ENCODE measurements around the gene NAA25. TPM values are rescaled to one million over a fixed set of nuclear protein-coding genes. Genes with fewer than 3 reads are reported as not detected.

Gene NAA25
- total and polyA plus RNA-seq, 5 donors from 2014 or later: 8.0 to 27.9 (median 14.8) TPM

- H3K27ac Mint-ChIP-seq: no peak overlapping the region
- Histone ChIP-seq H3K36me3 (ENCODE audit: control insufficient read depth, insufficient read depth, low read length) (peaks cover 73% of the 10 kb centered on the region), H3K27ac (ENCODE audit: insufficient read depth, low read length, poor library complexity, severe bottlenecking) (no peak overlapping the region), H3K4me1 (ENCODE audit: control insufficient read depth, insufficient read depth, low read length, poor library complexity, severe bottlenecking) (no peaks in the 10 kb centered on the region), H3K4me3 (ENCODE audit: low read depth, low read length) (no peak overlapping the region), H3K9me3 (ENCODE audit: control insufficient read depth in 2 of 2, low read length in 2 of 2) (no peaks in the 10 kb centered on the region), H3K27me3 (ENCODE audit: control insufficient read depth, insufficient read depth, low read length) (no peaks in the 10 kb centered on the region)
- peaks cover 2 to 23% (median 5%) of the 10 kb centered on the region in 4 donors for H3K4me1 Mint-ChIP-seq
- no peaks in the 10 kb centered on the region for H3K27me3 Mint-ChIP-seq
- H3K4me3 Mint-ChIP-seq: no peak overlapping the region
- no peak for ATAC-seq (ENCODE audit: low read depth in 2 of 2)
- no peaks in the 10 kb centered on the region for H3K9me3 Mint-ChIP-seq
- DNase-seq: no peak
- peaks cover 50% of the 10 kb centered on the region for H3K36me3 Mint-ChIP-seq
Measured at GRCh38 chr12:112035219-112035785, 73.3 kb downstream of the NAA25 start.

- H3K9me3 Mint-ChIP-seq: no peaks in the 10 kb centered on the region
- H3K36me3 ChIP-seq (ENCODE audit: control insufficient read depth, insufficient read depth, low read length): peaks cover 63% of the 10 kb centered on the region
Measured at GRCh38 chr12:112032292-112032691, 76.3 kb downstream of the NAA25 start.

GRCh38 chr12:112031472-112031871, 77.1 kb downstream of the NAA25 start:
- Mint-ChIP-seq H3K9me3 (no peaks in the 10 kb centered on the region), H3K4me3 (no peak overlapping the region), H3K27ac (peak overlapping the region in 2 of 3 donors; percentile 53 to 76), H3K4me1 (peaks cover 4 to 27% (median 11%) of the 10 kb centered on the region in 4 donors), H3K36me3 (peaks cover 36% of the 10 kb centered on the region), H3K27me3 (no peaks in the 10 kb centered on the region)
- Histone ChIP-seq H3K4me3 (ENCODE audit: low read depth, low read length) (no peak overlapping the region), H3K4me1 (ENCODE audit: control insufficient read depth, insufficient read depth, low read length, poor library complexity, severe bottlenecking) (no peaks in the 10 kb centered on the region), H3K9me3 (ENCODE audit: control insufficient read depth in 2 of 2, low read length in 2 of 2) (no peaks in the 10 kb centered on the region), H3K27me3 (ENCODE audit: control insufficient read depth, insufficient read depth, low read length) (no peaks in the 10 kb centered on the region), H3K36me3 (ENCODE audit: control insufficient read depth, insufficient read depth, low read length) (peaks cover 58% of the 10 kb centered on the region), H3K27ac (ENCODE audit: insufficient read depth, low read length, poor library complexity, severe bottlenecking) (no peak overlapping the region)
- ATAC-seq (ENCODE audit: low read depth in 2 of 2): no peak
- no peak for DNase-seq

More at GRCh38 chr12:112032292-112032691, 76.3 kb downstream of the NAA25 start:
- Mint-ChIP-seq H3K36me3 (peaks cover 37% of the 10 kb centered on the region), H3K27me3 (no peaks in the 10 kb centered on the region), H3K4me1 (peaks cover 4 to 24% (median 10%) of the 10 kb centered on the region in 4 donors), H3K4me3 (no peak overlapping the region), H3K27ac (peak overlapping the region in 2 of 3 donors; percentile 49 to 73)
- ATAC-seq (ENCODE audit: low read depth in 2 of 2) (no peak), DNase-seq (no peak)
- Histone ChIP-seq H3K27me3 (ENCODE audit: control insufficient read depth, insufficient read depth, low read length) (no peaks in the 10 kb centered on the region), H3K27ac (ENCODE audit: insufficient read depth, low read length, poor library complexity, severe bottlenecking) (no peak overlapping the region), H3K4me1 (ENCODE audit: control insufficient read depth, insufficient read depth, low read length, poor library complexity, severe bottlenecking) (no peaks in the 10 kb centered on the region), H3K9me3 (ENCODE audit: control insufficient read depth in 2 of 2, low read length in 2 of 2) (no peaks in the 10 kb centered on the region), H3K4me3 (ENCODE audit: low read depth, low read length) (no peak overlapping the region)

GRCh38 chr12:112029301-112029700, 79.3 kb downstream of the NAA25 start:
- peak overlapping the region in 1 of 3 donors; percentile 32 for H3K27ac Mint-ChIP-seq
- Histone ChIP-seq H3K36me3 (ENCODE audit: control insufficient read depth, insufficient read depth, low read length) (peaks cover 50% of the 10 kb centered on the region), H3K9me3 (ENCODE audit: control insufficient read depth in 2 of 2, low read length in 2 of 2) (no peaks in the 10 kb centered on the region), H3K4me3 (ENCODE audit: low read depth, low read length) (no peak overlapping the region), H3K27ac (ENCODE audit: insufficient read depth, low read length, poor library complexity, severe bottlenecking) (no peak overlapping the region), H3K4me1 (ENCODE audit: control insufficient read depth, insufficient read depth, low read length, poor library complexity, severe bottlenecking) (peaks cover 4% of the 10 kb centered on the region), H3K27me3 (ENCODE audit: control insufficient read depth, insufficient read depth, low read length) (no peaks in the 10 kb centered on the region)
- peaks cover 37% of the 10 kb centered on the region for H3K36me3 Mint-ChIP-seq
- H3K9me3 Mint-ChIP-seq: peaks cover 0 to 2% (median 0%) of the 10 kb centered on the region in 7 donors
- DNase-seq: no peak
- no peak overlapping the region for H3K4me3 Mint-ChIP-seq
- H3K27me3 Mint-ChIP-seq: no peaks in the 10 kb centered on the region
- peaks cover 11 to 35% (median 21%) of the 10 kb centered on the region in 4 donors for H3K4me1 Mint-ChIP-seq
- no peak for ATAC-seq (ENCODE audit: low read depth in 2 of 2)

GRCh38 chr12:112025808-112026375, 82.7 kb downstream of the NAA25 start:
- Histone ChIP-seq H3K36me3 (ENCODE audit: control insufficient read depth, insufficient read depth, low read length) (peaks cover 59% of the 10 kb centered on the region), H3K4me1 (ENCODE audit: control insufficient read depth, insufficient read depth, low read length, poor library complexity, severe bottlenecking) (peaks cover 4% of the 10 kb centered on the region), H3K4me3 (ENCODE audit: low read depth, low read length) (no peak overlapping the region), H3K27ac (ENCODE audit: insufficient read depth, low read length, poor library complexity, severe bottlenecking) (peak overlapping the region; percentile 34), H3K9me3 (ENCODE audit: control insufficient read depth in 2 of 2, low read length in 2 of 2) (no peaks in the 10 kb centered on the region), H3K27me3 (ENCODE audit: control insufficient read depth, insufficient read depth, low read length) (no peaks in the 10 kb centered on the region)
- no peaks in the 10 kb centered on the region for H3K27me3 Mint-ChIP-seq
- H3K4me1 Mint-ChIP-seq: peaks cover 7 to 35% (median 26%) of the 10 kb centered on the region in 4 donors
- peaks cover 31% of the 10 kb centered on the region for H3K36me3 Mint-ChIP-seq
- ATAC-seq (ENCODE audit: low read depth in 2 of 2) (no peak), DNase-seq (peak in 1 of 3 donors; percentile 24)
- H3K4me3 Mint-ChIP-seq: no peak overlapping the region
- peaks cover 0 to 2% (median 0%) of the 10 kb centered on the region in 7 donors for H3K9me3 Mint-ChIP-seq
- peak overlapping the region in 2 of 3 donors; percentile 45 to 75 for H3K27ac Mint-ChIP-seq

GRCh38 chr12:112023759-112024396, 84.7 kb downstream of the NAA25 start:
- Histone ChIP-seq H3K27me3 (ENCODE audit: control insufficient read depth, insufficient read depth, low read length) (no peaks in the 10 kb centered on the region), H3K36me3 (ENCODE audit: control insufficient read depth, insufficient read depth, low read length) (peaks cover 67% of the 10 kb centered on the region), H3K4me3 (ENCODE audit: low read depth, low read length) (no peak overlapping the region), H3K9me3 (ENCODE audit: control insufficient read depth in 2 of 2, low read length in 2 of 2) (no peaks in the 10 kb centered on the region), H3K27ac (ENCODE audit: insufficient read depth, low read length, poor library complexity, severe bottlenecking) (no peak overlapping the region), H3K4me1 (ENCODE audit: control insufficient read depth, insufficient read depth, low read length, poor library complexity, severe bottlenecking) (peaks cover 14% of the 10 kb centered on the region)
- Mint-ChIP-seq H3K9me3 (peaks cover 0 to 2% (median 0%) of the 10 kb centered on the region in 7 donors), H3K4me1 (peaks cover 9 to 45% (median 36%) of the 10 kb centered on the region in 4 donors), H3K27ac (peak overlapping the region in 1 of 3 donors; percentile 11), H3K36me3 (peaks cover 25% of the 10 kb centered on the region), H3K27me3 (no peaks in the 10 kb centered on the region), H3K4me3 (no peak overlapping the region)
- ATAC-seq (ENCODE audit: low read depth in 2 of 2) (no peak), DNase-seq (no peak)

- H3K27ac Mint-ChIP-seq: peak overlapping the region; percentile 66 to 85 (median 71)
- Histone ChIP-seq H3K4me3 (ENCODE audit: low read depth, low read length) (no peak overlapping the region), H3K9me3 (ENCODE audit: control insufficient read depth in 2 of 2, low read length in 2 of 2) (no peaks in the 10 kb centered on the region), H3K36me3 (ENCODE audit: control insufficient read depth, insufficient read depth, low read length) (peaks cover 64% of the 10 kb centered on the region), H3K27me3 (ENCODE audit: control insufficient read depth, insufficient read depth, low read length) (no peaks in the 10 kb centered on the region), H3K4me1 (ENCODE audit: control insufficient read depth, insufficient read depth, low read length, poor library complexity, severe bottlenecking) (peaks cover 18% of the 10 kb centered on the region), H3K27ac (ENCODE audit: insufficient read depth, low read length, poor library complexity, severe bottlenecking) (no peak overlapping the region)
- peaks cover 0 to 2% (median 0%) of the 10 kb centered on the region in 7 donors for H3K9me3 Mint-ChIP-seq
- peaks cover 29% of the 10 kb centered on the region for H3K36me3 Mint-ChIP-seq
- ATAC-seq (ENCODE audit: low read depth in 2 of 2) (peak in 1 of 2 donors; percentile 24), DNase-seq (no peak)
- H3K4me1 Mint-ChIP-seq: peaks cover 16 to 54% (median 43%) of the 10 kb centered on the region in 4 donors
- H3K27me3 Mint-ChIP-seq: no peaks in the 10 kb centered on the region
- H3K4me3 Mint-ChIP-seq: peak overlapping the region in 1 of 4 donors; percentile 5
Measured at GRCh38 chr12:112022241-112023016, 86.2 kb downstream of the NAA25 start.

All from CD4-positive, CD25-positive, alpha-beta regulatory T cell (primary cell).